DND-41 (cell line): ENCODE measurements around the gene GSAP.

ENCODE experiments used
- CTCF ChIP-seq: IDR thresholded peaks from 2 replicates; pipeline ENCODE4 v1.5.1; 2012; ENCODE audit warnings: borderline replicate concordance, low read length, moderate library complexity, mild to moderate bottlenecking; ENCODE audit not compliant: poor library complexity, severe bottlenecking; ENCODE audit errors: extremely low read depth
- EZH2 ChIP-seq: IDR thresholded peaks from 3 replicates; pipeline ENCODE4 v1.6.1; 2012; ENCODE audit warnings: borderline replicate concordance, low read depth, mild to moderate bottlenecking, moderate library complexity, low read length, inconsistent platforms; ENCODE audit not compliant: severe bottlenecking

GRCh38 chr7:77265666-77266065 lies 150.5 kb downstream of the GSAP start:
- TF ChIP-seq CTCF (no peak), EZH2 (no peak)
